GM12878 (cell line): ENCODE data around the gene HERC4. TPM values are rescaled to one million over a fixed set of nuclear protein-coding genes. Genes with fewer than 3 reads are reported as not detected.

Experiments used
- ATAC-seq: fragments of 200-7000 bp; cut with Tn5 transposase; 3 replicates; pipeline ENCODE4 v1.9.1; 2020; ENCODE audit warnings: mild to moderate bottlenecking, moderate library complexity
- BruUV-seq: library from RNA; stranded (reverse); fragments of 400-500 nt; replicated peaks from 2 replicates; lab custom pipeline; 2021; lab: Mats Ljungman, UMichigan
- CTCF ChIA-PET: fragments of 300-600 bp; sonication (Branson Sonifier 250); formaldehyde crosslinking; extraction: SDS; loops from one replicate; lab custom pipeline; 2021; ENCODE audit warnings: inconsistent platforms; lab: Yijun Ruan, JAX
- POLR2A ChIA-PET: fragments of 350-600 bp; formaldehyde crosslinking; extraction: SDS; loops from one replicate; lab custom pipeline; 2021; ENCODE audit warnings: inconsistent platforms; lab: Charles Lee
- RAD21 ChIA-PET: fragments of 300-600 bp; sonication (Branson Sonifier 250); formaldehyde crosslinking; loops from one replicate; lab custom pipeline; 2023; ENCODE audit warnings: antibody characterized with exemption; ENCODE audit not compliant: unreplicated experiment; lab: Charles Lee
- SMC1A ChIA-PET: fragments of 300-600 bp; sonication (Branson Sonifier 250); formaldehyde crosslinking; loops from one replicate; lab custom pipeline; 2023; ENCODE audit not compliant: unreplicated experiment, uncharacterized antibody; lab: Charles Lee
- DNase-seq: peaks from one replicate; pipeline ENCODE4 v3.0.0-alpha.2; 2011; ENCODE audit warnings: low read depth, low spot score
- FAIRE-seq: peaks from 3 replicates; lab custom pipeline; 2011; peaks lifted over from hg19 to GRCh38; lab: Jason Lieb, UNC
- H2AFZ ChIP-seq: 2 replicates; pipeline ENCODE4 v1.6.0; 2011; ENCODE audit warnings: low read depth, low read length, control low read depth; ENCODE audit not compliant: control insufficient read depth
- H3K27ac ChIP-seq: 2 replicates; pipeline ENCODE4 v1.5.1; 2011; ENCODE audit warnings: control low read depth; ENCODE audit not compliant: control insufficient read depth, insufficient read depth
- H3K27me3 ChIP-seq, 2 experiments: replicated peaks in 1 of 2; 2 replicates each; pipeline versions ENCODE4 v1.6.0 to v1.6.1; 2011; ENCODE audit warnings: low read length in 1 of 2; ENCODE audit not compliant: control insufficient read depth in 2 of 2, insufficient read depth in 2 of 2
- H3K36me3 ChIP-seq, 2 experiments: 2 replicates each; pipeline ENCODE4 v1.5.1; 2011; ENCODE audit warnings: low read length in 1 of 2; ENCODE audit not compliant: control insufficient read depth in 2 of 2, insufficient read depth in 2 of 2
- H3K4me1 ChIP-seq: 2 replicates; pipeline ENCODE4 v1.6.1; 2011; ENCODE audit warnings: mild to moderate bottlenecking, low read length, moderate library complexity, mixed read lengths; ENCODE audit not compliant: control insufficient read depth, insufficient read depth
- H3K4me2 ChIP-seq: 2 replicates; pipeline ENCODE4 v1.6.0; 2011; ENCODE audit warnings: control low read depth; ENCODE audit not compliant: control insufficient read depth, insufficient read depth
- H3K4me3 ChIP-seq: fragments of 200-600 bp; sonication (generic); 2 replicates; pipeline ENCODE4 v1.5.1; 2016
- H3K79me2 ChIP-seq: 2 replicates; pipeline ENCODE4 v1.6.0; 2011; ENCODE audit warnings: low read length; ENCODE audit not compliant: control insufficient read depth, insufficient read depth
- H3K9ac ChIP-seq: 2 replicates; pipeline ENCODE4 v1.8.0; 2011; ENCODE audit warnings: low read length, control low read depth, mixed read lengths; ENCODE audit not compliant: control insufficient read depth, insufficient read depth
- H3K9me3 ChIP-seq: replicated peaks from 3 replicates; pipeline ENCODE4 v1.5.1; 2011; ENCODE audit warnings: mild to moderate bottlenecking, low read length; ENCODE audit not compliant: control insufficient read depth, insufficient read depth
- H4K20me1 ChIP-seq: 2 replicates; pipeline ENCODE4 v1.6.0; 2011; ENCODE audit not compliant: control insufficient read depth, insufficient read depth
- ATF2 ChIP-seq: IDR thresholded peaks from 2 replicates; pipeline ENCODE4 v1.6.1; 2012; ENCODE audit warnings: low read length, inconsistent platforms
- BHLHE40 ChIP-seq, 2 experiments: fragments of 450-650 bp in 1 of 2; IDR thresholded peaks; 2 replicates each; pipeline ENCODE4 v1.6.1; 2011 to 2017; ENCODE audit warnings: low read depth in 2 of 2, borderline replicate concordance in 1 of 2, improper control_type of control experiment in 1 of 2, low read length in 1 of 2, mild to moderate bottlenecking in 1 of 2
- CHD1 ChIP-seq: IDR thresholded peaks from 2 replicates; pipeline ENCODE4 v1.6.1; 2012; ENCODE audit warnings: low read depth, low read length, improper control_type of control experiment
- POU2F2 ChIP-seq: IDR thresholded peaks from 3 replicates; pipeline ENCODE4 v1.6.1; 2011; ENCODE audit warnings: low read depth, mild to moderate bottlenecking, low read length, borderline replicate concordance
- PRDM15 ChIP-seq: fragments of 450-650 bp; formaldehyde crosslinking; IDR thresholded peaks from 2 replicates; pipeline ENCODE4 v1.4.0; 2020; ENCODE audit warnings: mild to moderate bottlenecking, moderate library complexity
- SMARCA5 ChIP-seq: fragments of 450-650 bp; IDR thresholded peaks from 2 replicates; pipeline ENCODE4 v1.6.1; 2017; ENCODE audit warnings: mild to moderate bottlenecking
- SRF ChIP-seq, 2 experiments: IDR thresholded peaks; 2 replicates each; pipeline ENCODE4 v1.6.1; 2011; ENCODE audit warnings: low read depth in 2 of 2, low read length in 2 of 2, mild to moderate bottlenecking in 1 of 2, moderate library complexity in 1 of 2
- STAT3 ChIP-seq: IDR thresholded peaks from 2 replicates; pipeline ENCODE4 v1.6.1; 2011; ENCODE audit warnings: low read depth, low read length, improper control_type of control experiment
- TAF1 ChIP-seq: IDR thresholded peaks from 2 replicates; pipeline ENCODE4 v1.6.1; 2011; ENCODE audit warnings: mild to moderate bottlenecking, low read depth, low read length, borderline replicate concordance
- ZBTB4 ChIP-seq: fragments of 450-650 bp; formaldehyde crosslinking; IDR thresholded peaks from 2 replicates; pipeline ENCODE4 v1.4.0; 2022; ENCODE audit warnings: mild to moderate bottlenecking, moderate library complexity
- ZSCAN29 ChIP-seq: fragments of 450-650 bp; IDR thresholded peaks from 2 replicates; pipeline ENCODE4 v1.6.1; 2017; ENCODE audit warnings: mild to moderate bottlenecking, moderate library complexity
- WGBS: methylation state at CpG from one replicate; pipeline ENCODE4 v1.1.6; 2016; ENCODE audit warnings: low lambda C conversion rate; ENCODE audit not compliant: insufficient replicate concordance, insufficient coverage; ENCODE audit errors: missing lambda C conversion rate; 5-methylcytosine and 5-hydroxymethylcytosine counted together
- in situ Hi-C: fragments of 300-500 bp; cut with MboI; formaldehyde crosslinking; loops from 9 replicates; pipeline ENCODE4 v1.14.3; 2018; ENCODE audit warnings: mixed read lengths
- intact Hi-C: fragments of 100-400 bp; cut with micrococcal nuclease; formaldehyde crosslinking; loops from one replicate; pipeline ENCODE4 v1.14.2; 2022; ENCODE audit not compliant: unreplicated experiment
- polyA plus RNA-seq, 11 experiments: library from polyadenylated mRNA; depleted of rRNA in 4 of 11; unstranded in 6 of 11; stranded (reverse) in 5 of 11; fragments of >200 nt; fragmentation: Nextera tagmentation in 4 of 11; fragmentation: Illumina TruSeq in 1 of 11; extraction: Ambion mirVana in 4 of 11; extraction: Trizol in 1 of 11; gene quantifications; 1 replicate in 1 of 11; 2 replicates in 10 of 11; pipeline versions ENCODE4 v1.2.1 to v1.2.3, GENCODE V29; 2011 to 2016; ENCODE audit warnings: inconsistent platforms in 2 of 11, missing spikeins in 2 of 11, low read depth in 1 of 11
- total RNA-seq, 4 experiments: library from RNA; depleted of rRNA in 3 of 4; stranded (reverse); fragments of >200 nt in 3 of 4; fragmentation: Illumina TruSeq in 1 of 4; extraction: Trizol in 1 of 4; gene quantifications; 2 replicates each; pipeline versions ENCODE4 v1.2.1 to v1.2.3, GENCODE V29; 2013 to 2021

HERC4 gene
- total and polyA plus RNA-seq, 10 of the 15 experiments (the other 5 are each of a cell fraction or from before 2014, with no cell fraction given): 9.7 to 36.8 (median 23.4) TPM

GRCh38 chr10:68027429-68027828 lies 47.7 kb downstream of the HERC4 start:
- Histone ChIP-seq H3K4me1 (no peaks in the 10 kb centered on the region), H2AFZ (no peak overlapping the region), H3K36me3 (peaks cover 0 to 13% of the 10 kb centered on the region in 2 experiments; a peak in 2 of 4 replicates), H4K20me1 (no peaks in the 10 kb centered on the region), H3K79me2 (no peaks in the 10 kb centered on the region), H3K27me3 (no peaks in the 10 kb centered on the region), H3K9me3 (no peaks in the 10 kb centered on the region), H3K4me3 (no peak overlapping the region)
- in situ Hi-C loops: no loop called here
- WGBS: 97% methylated on average over 9 of the region's 9 CpGs
- RAD21 ChIA-PET: no interaction called here
- DNase-seq: no peak
- no peak for FAIRE-seq
- no peak for TF ChIP-seq STAT3
- no peak for TF ChIP-seq CHD1
- TF ChIP-seq BHLHE40 (IDR thresholded peaks at IDR 0.05; ENCODE audit: borderline replicate concordance in 1 of 2, low read depth in 2 of 2, low read length in 1 of 2): no peak
- TF ChIP-seq SMARCA5: no peak
- TF ChIP-seq PRDM15 (CRISPR knock-in tag): no peak
- no peak for TF ChIP-seq ZBTB4
- TF ChIP-seq POU2F2: no peak
- TF ChIP-seq ZSCAN29: no peak
- TF ChIP-seq SRF (IDR thresholded peaks at IDR 0.05; ENCODE audit: low read depth in 2 of 2, low read length in 2 of 2): no peak
- no peak for TF ChIP-seq ATF2
- no peak for TF ChIP-seq TAF1
- TF ChIP-seq, all 136 proteins: peak for 0
- intact Hi-C loops: no loop called here
- POLR2A ChIA-PET: no interaction called here
- no peak overlapping the region for H3K27ac ChIP-seq
- no peak overlapping the region for H3K9ac ChIP-seq
- ATAC-seq: no peak
- no peak overlapping the region for H3K4me2 ChIP-seq
- BruUV-seq: no TSS peak
- CTCF ChIA-PET: no interaction called here
- SMC1A ChIA-PET: no interaction called here
